Hematopoietic multipotent progenitor cell (in vitro differentiated cells): ENCODE data around the gene MED13L. TPM values are rescaled to one million over a fixed set of nuclear protein-coding genes. Genes with fewer than 3 reads are reported as not detected.

Source experiments
- DNase-seq, 3 donors: peaks; one replicate each; pipeline ENCODE4 v3.0.0-alpha.2; 2011 to 2015; ENCODE audit warnings: low read depth in 2 of 3, low spot score in 2 of 3
- total RNA-seq: library from RNA; depleted of rRNA; stranded (reverse); fragments of >200 nt; gene quantifications from one replicate; pipeline ENCODE4 v1.2.3, GENCODE V29; 2012

Gene MED13L
- 167 TPM for total RNA-seq

GRCh38 chr12:116277467-116278278, at the start of gene MED13L:
TSS of gene MED13L (minus strand) at chr12:116277693. CDS start at chr12:116277131, 562 bp downstream.
- DNase-seq, result peak; percentile 77 to 93 (median 90)

- DNase-seq, result peak in 2 of 3 donors; percentile 51 to 88
Observed at GRCh38 chr12:116325336-116325664, 47.8 kb upstream of the MED13L start.

- DNase-seq, result peak in 1 of 3 donors; percentile 15
Observed at GRCh38 chr12:116324654-116325335, 47.3 kb upstream of the MED13L start.

GRCh38 chr12:116323406-116324386, 46.2 kb upstream of the MED13L start:
- DNase-seq, result no peak

- no peak for DNase-seq
Observed at GRCh38 chr12:116321913-116322312, 44.4 kb upstream of the MED13L start.

DNA sequence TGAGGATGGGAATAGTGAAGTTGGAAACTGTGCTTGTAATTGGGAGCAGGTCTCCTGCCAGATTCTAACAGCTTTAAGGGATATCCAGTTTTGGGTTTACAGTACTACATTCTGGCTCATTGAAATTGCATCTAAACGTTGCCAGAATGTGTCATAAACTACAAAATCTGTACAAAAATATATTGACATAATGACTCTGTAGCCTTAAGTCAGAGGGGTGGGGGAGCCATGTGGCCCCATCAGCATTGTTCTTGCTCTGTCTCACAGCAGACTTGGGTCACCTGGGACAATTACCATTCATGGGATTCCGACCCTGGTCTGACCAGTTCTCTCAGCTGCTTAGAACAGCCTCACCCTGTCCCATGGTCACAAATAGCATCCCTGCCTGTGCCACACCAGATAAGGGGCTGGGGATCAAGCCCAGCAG, 43.3 kb upstream of the MED13L start:
- DNase-seq, result no peak

DNA sequence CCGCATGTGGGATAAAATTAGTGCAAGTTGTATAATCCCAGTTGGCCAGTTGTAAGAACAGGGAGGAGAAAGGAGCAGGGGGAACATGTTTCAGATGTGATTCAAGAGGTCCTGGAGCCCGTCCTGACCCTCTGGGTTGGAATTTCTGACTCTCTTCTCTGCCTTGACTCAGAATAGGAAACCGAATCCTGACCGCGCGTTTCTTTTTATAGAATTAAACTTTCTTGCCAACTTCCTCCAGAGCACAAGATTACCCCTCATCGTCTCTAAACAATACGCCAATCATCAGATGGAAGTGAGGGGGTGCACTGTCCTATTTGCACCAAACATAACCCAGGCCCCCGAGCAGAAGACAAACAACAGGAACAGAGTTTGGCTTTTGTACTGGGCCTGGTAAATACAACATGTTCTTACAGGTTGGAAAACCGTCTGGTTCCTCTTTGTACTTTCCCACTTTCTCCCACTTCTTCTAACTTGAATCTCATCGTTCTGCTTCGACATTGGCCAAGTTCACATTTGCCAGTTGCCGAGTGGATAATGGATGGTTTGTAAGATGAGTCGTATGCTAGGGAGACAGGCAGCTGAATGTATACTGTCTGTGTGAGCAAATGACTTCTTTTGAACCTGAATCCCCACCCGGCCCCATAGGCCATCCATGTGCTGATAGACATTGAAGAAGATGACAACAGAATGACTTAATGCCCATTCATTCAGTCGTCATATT, 42.6 kb upstream of the MED13L start:
- DNase-seq, result peak in 2 of 3 donors; percentile 55 to 64

DNA sequence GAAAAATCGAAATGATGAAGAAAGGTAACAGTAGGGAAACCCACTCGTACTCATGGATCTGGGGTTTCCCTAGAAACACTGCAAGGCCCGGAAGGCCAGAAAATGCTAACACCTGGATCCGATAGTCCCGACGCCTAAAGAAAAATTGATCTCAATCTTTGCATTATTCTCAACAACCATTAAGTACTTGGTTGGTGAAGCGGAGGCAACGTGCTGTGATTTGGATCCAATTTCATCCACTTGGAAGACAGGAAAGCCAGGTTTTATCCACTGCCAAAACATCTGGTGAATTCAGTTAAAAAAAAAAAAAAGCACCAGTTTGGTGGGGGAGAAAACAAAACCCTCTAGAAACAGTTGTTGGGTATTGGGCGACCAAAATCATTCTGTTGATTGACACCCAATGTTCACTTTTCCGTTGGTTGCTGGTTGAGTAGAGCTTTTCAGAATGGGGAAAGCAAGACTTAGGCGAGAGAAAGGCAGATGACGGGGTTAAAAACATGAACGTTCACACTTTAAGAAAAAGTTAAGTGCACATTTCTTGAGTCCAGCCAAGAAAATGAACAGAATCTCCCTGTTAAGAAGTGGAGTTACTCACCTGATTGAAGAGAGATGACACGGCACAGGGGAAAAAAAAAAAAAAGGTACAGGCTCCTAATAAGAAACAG, 41.9 kb upstream of the MED13L start:
- peak in 1 of 3 donors; percentile 30 for DNase-seq

DNA sequence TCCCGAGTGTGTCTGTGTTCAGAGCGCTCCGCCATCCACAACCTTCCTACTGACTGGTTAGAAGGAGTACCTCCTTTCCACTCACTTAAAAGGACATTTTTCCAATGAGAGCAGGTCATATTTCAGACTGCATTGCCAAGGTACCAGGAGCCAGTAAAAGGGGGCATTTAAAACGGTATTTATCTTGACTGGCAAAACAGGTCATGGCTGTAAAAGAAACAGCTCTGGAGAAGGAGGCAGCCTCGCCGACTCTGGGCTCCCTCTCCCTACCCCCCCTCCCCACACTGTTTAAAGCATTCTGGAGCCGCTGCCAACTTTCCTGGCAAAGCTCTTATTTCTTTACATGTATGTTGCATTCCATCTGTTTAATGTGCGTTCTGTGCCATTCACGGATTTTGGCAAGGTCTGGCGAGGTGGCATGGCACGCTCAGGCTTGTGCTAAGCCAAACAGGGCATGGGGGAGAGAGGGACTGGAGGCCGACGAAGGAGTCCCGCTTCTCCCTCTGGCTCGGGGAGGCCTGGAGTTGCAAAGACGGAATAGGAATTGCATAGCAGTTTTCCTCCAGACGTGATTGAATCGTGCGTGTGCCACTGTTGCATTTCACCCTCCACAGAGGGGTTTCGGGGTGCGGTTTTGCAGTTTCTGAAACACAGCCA, 41.2 kb upstream of the MED13L start:
- no peak for DNase-seq

GRCh38 chr12:116317986-116318575, 40.6 kb upstream of the MED13L start:
- DNase-seq, result no peak

- no peak for DNase-seq
Observed at GRCh38 chr12:116317139-116317538, 39.6 kb upstream of the MED13L start.

DNA sequence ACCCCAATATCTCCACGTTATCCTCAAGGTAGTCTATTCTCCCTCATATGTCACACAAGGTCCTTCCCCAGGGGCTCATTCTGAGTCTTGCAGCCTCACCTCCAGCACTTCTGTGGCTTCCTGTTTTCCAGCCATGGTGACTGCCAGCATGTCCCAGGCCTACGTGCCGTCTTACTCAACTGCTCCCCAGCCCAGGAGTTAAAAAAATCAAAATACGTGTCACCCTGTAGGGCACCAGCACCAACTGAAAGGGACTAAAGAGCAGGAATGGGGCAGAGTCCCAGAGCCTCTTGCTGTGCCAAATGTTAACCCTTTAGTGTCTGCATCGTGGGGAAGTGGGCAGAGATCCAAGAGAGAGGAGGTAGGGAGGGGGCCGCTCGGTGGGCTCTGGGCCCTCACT, 37.0 kb upstream of the MED13L start:
- DNase-seq, result peak in 2 of 3 donors; percentile 36 to 61

GRCh38 chr12:116313194-116313927, 35.9 kb upstream of the MED13L start:
- no peak for DNase-seq

DNA sequence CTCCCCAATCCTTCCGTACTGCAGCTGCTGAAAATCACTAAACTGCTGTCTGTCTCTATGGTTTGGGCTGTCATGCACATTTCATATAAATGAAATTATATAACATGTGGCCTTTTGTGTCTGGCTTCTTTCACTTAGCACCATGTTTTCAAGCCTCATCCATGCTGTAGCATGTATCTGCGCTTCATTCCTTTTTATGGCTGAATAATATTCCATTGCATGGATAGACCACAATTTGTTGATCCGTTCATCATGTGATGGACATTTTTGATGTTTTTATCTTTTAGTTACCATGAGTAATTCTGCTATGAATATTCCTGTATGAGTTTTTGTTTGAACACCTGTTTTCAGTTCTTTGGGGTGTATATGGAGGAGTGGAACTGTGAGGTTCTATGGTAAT, 32.6 kb upstream of the MED13L start:
- DNase-seq, result no peak

DNA sequence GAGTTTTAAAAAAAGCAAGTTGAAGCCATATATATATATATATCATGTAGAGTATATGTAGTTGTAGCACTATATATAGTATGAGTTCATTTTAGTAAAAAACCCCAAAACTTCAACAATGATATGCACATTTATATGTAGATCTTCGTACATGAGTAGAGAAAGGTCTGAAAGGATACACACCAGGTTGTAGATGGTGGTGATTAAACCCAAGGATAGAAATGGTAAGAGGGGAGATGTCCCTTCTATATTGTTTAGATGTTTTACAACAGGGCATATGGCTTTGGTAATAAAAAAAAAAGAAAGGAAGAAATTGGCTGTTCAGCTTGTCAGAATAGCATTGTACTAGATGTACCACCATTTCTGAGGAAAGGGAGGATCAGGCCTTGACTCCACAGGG, 31.9 kb upstream of the MED13L start:
- no peak for DNase-seq

DNA sequence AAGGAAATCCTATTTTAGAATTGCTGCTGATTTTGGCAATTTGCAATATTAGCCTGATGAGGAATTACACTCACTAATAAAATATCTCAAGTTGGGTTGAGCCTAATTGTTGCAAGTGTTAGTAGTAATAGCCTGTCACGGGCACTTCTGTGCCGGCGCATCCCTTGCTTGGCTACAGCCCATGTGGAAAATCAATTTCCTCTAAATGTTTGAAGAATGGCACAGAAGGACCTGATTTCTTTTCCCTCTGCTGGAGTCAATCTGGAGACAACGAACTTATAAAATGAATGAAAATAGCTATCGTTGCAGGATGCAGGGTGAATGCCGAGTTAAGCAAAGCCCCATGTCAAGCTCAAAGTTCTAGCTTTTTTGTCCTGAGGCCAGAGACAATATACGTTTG, 31.2 kb upstream of the MED13L start:
- DNase-seq, result no peak

DNA sequence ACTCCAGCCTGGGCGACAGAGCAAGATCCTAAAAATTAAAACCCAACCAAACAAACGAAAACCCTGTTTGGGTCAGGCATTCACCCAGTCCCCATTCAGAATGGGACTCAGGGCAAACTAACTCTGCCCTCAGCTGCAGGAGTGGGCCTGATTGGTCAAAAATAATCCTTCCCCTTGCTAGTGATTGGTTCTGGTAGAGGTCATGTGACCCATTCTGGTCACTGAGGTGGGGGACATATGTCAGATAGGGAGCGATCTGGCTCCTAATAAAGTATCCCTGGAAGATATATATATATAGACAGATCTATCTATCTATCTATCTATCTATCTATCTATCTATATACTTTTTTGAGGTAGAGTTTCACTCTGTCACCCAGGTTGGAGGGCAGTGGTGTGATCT, 29.5 kb upstream of the MED13L start:
- no peak for DNase-seq

GRCh38 chr12:116306506-116306905, 29.0 kb upstream of the MED13L start:
- no peak for DNase-seq
